K562 (cell line): ENCODE data around the gene PLD6. TPM values are rescaled to one million over a fixed set of nuclear protein-coding genes. Genes with fewer than 3 reads are reported as not detected.

Source experiments
- NUFIP1 ChIP-seq: fragments of 450-650 bp; IDR thresholded peaks from 2 replicates; pipeline ENCODE4 v1.6.1; 2018; ENCODE audit not compliant: partially characterized antibody
- POLR2B ChIP-seq: fragments of 450-650 bp; IDR thresholded peaks from 2 replicates; pipeline ENCODE4 v1.6.1; 2018; ENCODE audit warnings: low read depth; ENCODE audit not compliant: partially characterized antibody
- ZKSCAN1 ChIP-seq: fragments of 150-350 bp; IDR thresholded peaks from 2 replicates; pipeline ENCODE4 v1.6.1; 2016; ENCODE audit warnings: low read depth, low read length
- ZNF212 ChIP-seq: fragments of 450-650 bp; formaldehyde crosslinking; IDR thresholded peaks from 2 replicates; pipeline ENCODE4 v1.4.0; 2020; ENCODE audit warnings: mild to moderate bottlenecking
- polyA plus RNA-seq, 8 experiments: library from polyadenylated mRNA; depleted of rRNA in 4 of 8; stranded (reverse) in 5 of 8; unstranded in 3 of 8; fragments of >200 nt; fragmentation: Nextera tagmentation in 2 of 8; fragmentation: Illumina TruSeq in 1 of 8; extraction: Ambion mirVana in 2 of 8; extraction: Trizol in 1 of 8; gene quantifications; 2 replicates each; pipeline versions ENCODE4 v1.2.1 to v1.2.3, GENCODE V29; 2011 to 2014; ENCODE audit warnings: inconsistent platforms in 1 of 8, missing spikeins in 1 of 8
- total RNA-seq, 7 experiments: library from RNA; depleted of rRNA in 6 of 7; stranded (reverse); fragments of >200 nt in 6 of 7; fragmentation: Illumina TruSeq in 2 of 7; extraction: Trizol in 2 of 7; gene quantifications; 2 replicates each; pipeline versions ENCODE4 v1.2.1 to v1.2.3, GENCODE V29; 2011 to 2021; ENCODE audit warnings: low replicate concordance in 1 of 7
- TF ChIP-seq, protein P1 (sequence below): fragments of 200-600 bp; sonication (generic); IDR thresholded peaks from one replicate; pipeline ENCODE4 v1.6.1; 2012; ENCODE audit warnings: mild to moderate bottlenecking, low read depth, low read length, inconsistent platforms
- TF ChIP-seq, protein P2 (sequence below): fragments of 450-650 bp; IDR thresholded peaks from 2 replicates; pipeline ENCODE4 v1.6.1; 2018; ENCODE audit not compliant: partially characterized antibody

The PLD6 gene
- total and polyA plus RNA-seq, 9 of the 15 experiments (the other 6 are each of a cell fraction or from before 2014, with no cell fraction given): 3.6 to 15.6 (median 10.0) TPM

- TF ChIP-seq NUFIP1: no peak
- TF ChIP-seq, protein P1, sequence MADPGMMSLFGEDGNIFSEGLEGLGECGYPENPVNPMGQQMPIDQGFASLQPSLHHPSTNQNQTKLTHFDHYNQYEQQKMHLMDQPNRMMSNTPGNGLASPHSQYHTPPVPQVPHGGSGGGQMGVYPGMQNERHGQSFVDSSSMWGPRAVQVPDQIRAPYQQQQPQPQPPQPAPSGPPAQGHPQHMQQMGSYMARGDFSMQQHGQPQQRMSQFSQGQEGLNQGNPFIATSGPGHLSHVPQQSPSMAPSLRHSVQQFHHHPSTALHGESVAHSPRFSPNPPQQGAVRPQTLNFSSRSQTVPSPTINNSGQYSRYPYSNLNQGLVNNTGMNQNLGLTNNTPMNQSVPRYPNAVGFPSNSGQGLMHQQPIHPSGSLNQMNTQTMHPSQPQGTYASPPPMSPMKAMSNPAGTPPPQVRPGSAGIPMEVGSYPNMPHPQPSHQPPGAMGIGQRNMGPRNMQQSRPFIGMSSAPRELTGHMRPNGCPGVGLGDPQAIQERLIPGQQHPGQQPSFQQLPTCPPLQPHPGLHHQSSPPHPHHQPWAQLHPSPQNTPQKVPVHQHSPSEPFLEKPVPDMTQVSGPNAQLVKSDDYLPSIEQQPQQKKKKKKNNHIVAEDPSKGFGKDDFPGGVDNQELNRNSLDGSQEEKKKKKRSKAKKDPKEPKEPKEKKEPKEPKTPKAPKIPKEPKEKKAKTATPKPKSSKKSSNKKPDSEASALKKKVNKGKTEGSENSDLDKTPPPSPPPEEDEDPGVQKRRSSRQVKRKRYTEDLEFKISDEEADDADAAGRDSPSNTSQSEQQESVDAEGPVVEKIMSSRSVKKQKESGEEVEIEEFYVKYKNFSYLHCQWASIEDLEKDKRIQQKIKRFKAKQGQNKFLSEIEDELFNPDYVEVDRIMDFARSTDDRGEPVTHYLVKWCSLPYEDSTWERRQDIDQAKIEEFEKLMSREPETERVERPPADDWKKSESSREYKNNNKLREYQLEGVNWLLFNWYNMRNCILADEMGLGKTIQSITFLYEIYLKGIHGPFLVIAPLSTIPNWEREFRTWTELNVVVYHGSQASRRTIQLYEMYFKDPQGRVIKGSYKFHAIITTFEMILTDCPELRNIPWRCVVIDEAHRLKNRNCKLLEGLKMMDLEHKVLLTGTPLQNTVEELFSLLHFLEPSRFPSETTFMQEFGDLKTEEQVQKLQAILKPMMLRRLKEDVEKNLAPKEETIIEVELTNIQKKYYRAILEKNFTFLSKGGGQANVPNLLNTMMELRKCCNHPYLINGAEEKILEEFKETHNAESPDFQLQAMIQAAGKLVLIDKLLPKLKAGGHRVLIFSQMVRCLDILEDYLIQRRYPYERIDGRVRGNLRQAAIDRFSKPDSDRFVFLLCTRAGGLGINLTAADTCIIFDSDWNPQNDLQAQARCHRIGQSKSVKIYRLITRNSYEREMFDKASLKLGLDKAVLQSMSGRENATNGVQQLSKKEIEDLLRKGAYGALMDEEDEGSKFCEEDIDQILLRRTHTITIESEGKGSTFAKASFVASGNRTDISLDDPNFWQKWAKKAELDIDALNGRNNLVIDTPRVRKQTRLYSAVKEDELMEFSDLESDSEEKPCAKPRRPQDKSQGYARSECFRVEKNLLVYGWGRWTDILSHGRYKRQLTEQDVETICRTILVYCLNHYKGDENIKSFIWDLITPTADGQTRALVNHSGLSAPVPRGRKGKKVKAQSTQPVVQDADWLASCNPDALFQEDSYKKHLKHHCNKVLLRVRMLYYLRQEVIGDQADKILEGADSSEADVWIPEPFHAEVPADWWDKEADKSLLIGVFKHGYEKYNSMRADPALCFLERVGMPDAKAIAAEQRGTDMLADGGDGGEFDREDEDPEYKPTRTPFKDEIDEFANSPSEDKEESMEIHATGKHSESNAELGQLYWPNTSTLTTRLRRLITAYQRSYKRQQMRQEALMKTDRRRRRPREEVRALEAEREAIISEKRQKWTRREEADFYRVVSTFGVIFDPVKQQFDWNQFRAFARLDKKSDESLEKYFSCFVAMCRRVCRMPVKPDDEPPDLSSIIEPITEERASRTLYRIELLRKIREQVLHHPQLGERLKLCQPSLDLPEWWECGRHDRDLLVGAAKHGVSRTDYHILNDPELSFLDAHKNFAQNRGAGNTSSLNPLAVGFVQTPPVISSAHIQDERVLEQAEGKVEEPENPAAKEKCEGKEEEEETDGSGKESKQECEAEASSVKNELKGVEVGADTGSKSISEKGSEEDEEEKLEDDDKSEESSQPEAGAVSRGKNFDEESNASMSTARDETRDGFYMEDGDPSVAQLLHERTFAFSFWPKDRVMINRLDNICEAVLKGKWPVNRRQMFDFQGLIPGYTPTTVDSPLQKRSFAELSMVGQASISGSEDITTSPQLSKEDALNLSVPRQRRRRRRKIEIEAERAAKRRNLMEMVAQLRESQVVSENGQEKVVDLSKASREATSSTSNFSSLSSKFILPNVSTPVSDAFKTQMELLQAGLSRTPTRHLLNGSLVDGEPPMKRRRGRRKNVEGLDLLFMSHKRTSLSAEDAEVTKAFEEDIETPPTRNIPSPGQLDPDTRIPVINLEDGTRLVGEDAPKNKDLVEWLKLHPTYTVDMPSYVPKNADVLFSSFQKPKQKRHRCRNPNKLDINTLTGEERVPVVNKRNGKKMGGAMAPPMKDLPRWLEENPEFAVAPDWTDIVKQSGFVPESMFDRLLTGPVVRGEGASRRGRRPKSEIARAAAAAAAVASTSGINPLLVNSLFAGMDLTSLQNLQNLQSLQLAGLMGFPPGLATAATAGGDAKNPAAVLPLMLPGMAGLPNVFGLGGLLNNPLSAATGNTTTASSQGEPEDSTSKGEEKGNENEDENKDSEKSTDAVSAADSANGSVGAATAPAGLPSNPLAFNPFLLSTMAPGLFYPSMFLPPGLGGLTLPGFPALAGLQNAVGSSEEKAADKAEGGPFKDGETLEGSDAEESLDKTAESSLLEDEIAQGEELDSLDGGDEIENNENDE: no peak
- TF ChIP-seq POLR2B: no peak
- no peak for TF ChIP-seq ZKSCAN1
- TF ChIP-seq ZNF212: no peak
- TF ChIP-seq, protein P2, sequence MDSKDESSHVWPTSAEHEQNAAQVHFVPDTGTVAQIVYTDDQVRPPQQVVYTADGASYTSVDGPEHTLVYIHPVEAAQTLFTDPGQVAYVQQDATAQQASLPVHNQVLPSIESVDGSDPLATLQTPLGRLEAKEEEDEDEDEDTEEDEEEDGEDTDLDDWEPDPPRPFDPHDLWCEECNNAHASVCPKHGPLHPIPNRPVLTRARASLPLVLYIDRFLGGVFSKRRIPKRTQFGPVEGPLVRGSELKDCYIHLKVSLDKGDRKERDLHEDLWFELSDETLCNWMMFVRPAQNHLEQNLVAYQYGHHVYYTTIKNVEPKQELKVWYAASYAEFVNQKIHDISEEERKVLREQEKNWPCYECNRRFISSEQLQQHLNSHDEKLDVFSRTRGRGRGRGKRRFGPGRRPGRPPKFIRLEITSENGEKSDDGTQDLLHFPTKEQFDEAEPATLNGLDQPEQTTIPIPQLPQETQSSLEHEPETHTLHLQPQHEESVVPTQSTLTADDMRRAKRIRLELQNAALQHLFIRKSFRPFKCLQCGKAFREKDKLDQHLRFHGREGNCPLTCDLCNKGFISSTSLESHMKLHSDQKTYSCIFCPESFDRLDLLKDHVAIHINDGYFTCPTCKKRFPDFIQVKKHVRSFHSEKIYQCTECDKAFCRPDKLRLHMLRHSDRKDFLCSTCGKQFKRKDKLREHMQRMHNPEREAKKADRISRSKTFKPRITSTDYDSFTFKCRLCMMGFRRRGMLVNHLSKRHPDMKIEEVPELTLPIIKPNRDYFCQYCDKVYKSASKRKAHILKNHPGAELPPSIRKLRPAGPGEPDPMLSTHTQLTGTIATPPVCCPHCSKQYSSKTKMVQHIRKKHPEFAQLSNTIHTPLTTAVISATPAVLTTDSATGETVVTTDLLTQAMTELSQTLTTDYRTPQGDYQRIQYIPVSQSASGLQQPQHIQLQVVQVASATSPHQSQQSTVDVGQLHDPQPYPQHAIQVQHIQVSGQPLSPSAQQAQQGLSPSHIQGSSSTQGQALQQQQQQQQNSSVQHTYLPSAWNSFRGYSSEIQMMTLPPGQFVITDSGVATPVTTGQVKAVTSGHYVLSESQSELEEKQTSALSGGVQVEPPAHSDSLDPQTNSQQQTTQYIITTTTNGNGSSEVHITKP: peak; percentile 57
Measured at GRCh38 chr17:17235212-17236174, 29.4 kb upstream of the PLD6 start (continued).
